HG03457 (cell line): Measurements from ENCODE around the gene TMEM86A.
A peak's percentile ranks its signal among the peaks of the same experiment; 100 is the strongest.
"Not testable (repeated sequence)": the region's sequence is repeated elsewhere in the genome, so short reads cannot be mapped to it uniquely, and the experiment has no call there.

Experiments
- ATAC-seq: cut with Tn5 transposase; IDR thresholded peaks from one replicate; pipeline ENCODE4 v1.9.1; 2021; ENCODE audit warnings: moderate number of reproducible peaks; ENCODE audit not compliant: unreplicated experiment

Gene TMEM86A

GRCh38 chr11:18698341-18699268 lies at the start of gene TMEM86A:
Gene TMEM86A, plus strand, starts transcription at chr11:18698779. Its CDS starts 108 bp downstream, at chr11:18698887.
- peak; percentile 80 for ATAC-seq

DNA sequence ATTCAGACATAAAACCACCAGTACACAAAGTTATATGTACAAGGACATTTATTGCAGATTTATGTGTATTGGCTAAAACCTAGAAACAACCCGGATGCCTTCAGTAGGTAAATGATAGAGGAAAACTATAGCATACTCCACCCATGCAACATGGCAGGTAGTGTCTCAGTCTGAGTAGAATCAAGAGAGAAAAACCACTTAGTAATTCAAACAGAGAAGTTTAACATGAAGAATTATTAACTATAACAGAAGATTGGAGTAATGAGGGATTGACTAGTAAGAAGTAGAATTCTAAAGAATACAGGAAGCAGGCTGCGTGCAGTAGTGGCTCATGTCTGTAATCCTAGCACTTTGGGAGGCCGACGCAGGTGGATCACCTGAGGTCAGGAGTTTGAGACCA lies 48.2 kb upstream of the TMEM86A start:
- ATAC-seq: peak; percentile 52

- peak; percentile 64 for ATAC-seq
Measured at GRCh38 chr11:18650859-18651557, 47.6 kb upstream of the TMEM86A start.

GRCh38 chr11:18657673-18658072 lies 40.9 kb upstream of the TMEM86A start:
- no peak for ATAC-seq

DNA sequence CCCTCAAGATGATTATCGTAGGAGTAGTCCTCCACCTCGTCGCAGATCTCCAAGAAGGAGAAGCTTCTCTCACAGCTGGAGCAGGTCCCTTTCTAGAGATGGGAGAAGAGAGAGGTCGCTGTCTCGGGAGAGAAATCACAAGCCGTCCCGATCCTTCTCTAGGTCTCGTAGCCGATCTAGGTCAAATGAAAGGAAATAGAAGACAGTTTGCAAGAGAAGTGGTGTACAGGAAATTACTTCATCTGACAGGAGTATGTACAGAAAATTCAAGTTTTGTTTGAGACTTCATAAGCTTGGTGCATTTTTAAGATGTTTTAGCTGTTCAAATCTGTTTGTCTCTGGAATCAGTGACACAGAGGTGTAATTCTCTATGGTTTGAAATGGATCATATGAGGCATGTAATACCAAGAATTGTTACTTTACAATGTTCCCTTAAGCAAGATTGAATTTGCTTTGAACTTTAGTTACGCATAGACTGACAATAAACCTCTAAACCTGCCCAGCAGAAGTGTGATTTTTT lies 33.2 kb upstream of the TMEM86A start:
- not testable (repeated sequence) for ATAC-seq

DNA sequence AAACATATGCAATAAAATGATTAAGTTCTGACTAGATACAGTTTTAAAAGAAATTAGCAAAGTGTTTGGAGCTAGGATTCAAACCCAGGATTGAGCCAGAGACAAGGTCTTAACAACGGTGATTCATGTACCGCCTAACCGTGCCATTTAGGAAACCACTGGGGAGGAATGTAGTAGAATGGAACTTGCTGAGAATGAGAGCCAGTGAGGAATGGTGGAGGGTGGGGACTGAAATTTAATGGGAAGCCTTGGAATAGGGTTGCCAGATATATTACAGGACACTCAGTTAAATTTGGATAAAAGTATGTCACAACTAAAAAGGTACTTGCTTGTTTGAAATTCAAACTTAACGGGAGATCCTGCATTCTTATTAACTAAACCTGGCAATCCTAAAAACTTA lies 30.4 kb upstream of the TMEM86A start:
- ATAC-seq: no peak

DNA sequence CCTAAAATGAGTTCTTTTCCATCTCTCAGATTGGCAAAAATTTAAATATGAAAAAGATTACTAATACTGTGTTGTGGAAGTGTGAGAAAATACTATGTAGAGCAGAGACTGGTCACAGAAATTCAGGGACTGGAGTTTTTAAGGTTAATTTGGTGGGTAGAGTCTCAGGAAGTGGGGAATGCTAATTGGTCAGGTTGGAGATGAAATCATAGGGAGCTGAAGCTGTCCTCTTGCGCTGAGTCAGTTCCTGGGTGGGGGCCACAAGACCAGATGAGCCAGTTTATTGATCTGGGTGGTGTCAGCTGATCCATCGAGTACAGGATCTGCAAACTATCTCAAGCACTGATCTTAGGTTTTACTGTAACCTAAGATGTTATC lies 29.4 kb upstream of the TMEM86A start:
- no peak for ATAC-seq

- no peak for ATAC-seq
Measured at GRCh38 chr11:18669711-18670110, 28.9 kb upstream of the TMEM86A start.

- no peak for ATAC-seq
Measured at GRCh38 chr11:18671246-18671645, 27.3 kb upstream of the TMEM86A start.

DNA sequence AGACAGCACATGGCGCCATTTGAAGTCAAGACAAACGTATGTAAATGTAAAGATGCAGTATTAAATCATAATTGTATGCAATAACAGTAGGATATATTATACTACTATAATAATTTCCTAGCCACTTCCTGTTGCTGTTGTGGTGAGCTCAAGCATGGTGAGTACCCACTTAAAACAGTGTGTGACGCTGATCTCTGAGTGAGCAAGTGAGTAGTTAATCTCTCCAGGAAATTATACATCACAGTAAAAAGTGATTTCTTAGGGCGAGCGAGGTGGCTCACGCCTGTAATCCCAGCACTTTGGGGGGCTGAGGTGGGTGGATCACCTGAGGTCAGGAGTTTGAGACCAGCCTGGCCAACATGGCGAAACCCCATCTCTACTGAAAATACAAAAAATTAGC lies 26.4 kb upstream of the TMEM86A start:
- not testable (repeated sequence) for ATAC-seq

GRCh38 chr11:18676803-18677202 lies 21.8 kb upstream of the TMEM86A start:
- no peak for ATAC-seq

GRCh38 chr11:18677560-18677959 lies 21.0 kb upstream of the TMEM86A start:
- ATAC-seq: no peak

DNA sequence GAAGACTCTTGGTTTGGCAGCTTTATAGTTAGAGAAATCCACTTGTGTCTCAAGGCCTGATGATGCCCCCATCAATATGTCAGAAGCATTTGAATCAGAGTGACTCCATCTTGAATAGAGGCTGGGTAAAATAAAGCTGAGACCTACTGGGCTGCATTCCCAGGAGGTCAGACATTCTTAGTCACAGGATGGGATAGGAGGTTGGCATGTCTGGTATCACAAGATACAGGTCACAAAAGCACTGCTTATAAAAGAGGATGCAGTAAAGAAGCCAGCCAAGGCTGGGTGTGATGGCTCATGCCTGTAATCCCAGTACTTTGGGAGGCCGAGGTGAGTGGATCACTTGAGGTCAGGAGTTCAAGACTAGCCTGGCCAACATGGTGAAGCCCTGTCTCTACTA lies 16.6 kb upstream of the TMEM86A start:
- not testable (repeated sequence) for ATAC-seq

DNA sequence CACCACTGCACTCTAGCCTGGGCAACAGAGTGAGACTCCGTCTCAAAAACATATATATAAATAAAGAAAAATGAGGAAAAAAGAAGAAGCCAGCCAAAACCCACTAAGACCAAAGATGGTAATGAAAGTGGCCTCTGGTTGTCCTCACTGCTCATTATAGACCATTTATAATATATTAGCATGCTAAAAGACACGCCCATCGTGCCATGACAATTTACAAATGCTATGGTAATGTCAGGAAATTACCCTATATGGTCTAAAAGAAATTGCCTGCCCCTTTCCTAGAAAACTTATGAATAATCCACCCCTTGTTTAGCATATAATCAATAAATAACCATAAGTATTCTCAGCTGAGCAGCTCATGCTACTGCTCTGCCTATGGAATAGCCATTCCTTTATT lies 16.1 kb upstream of the TMEM86A start:
- ATAC-seq: no peak

DNA sequence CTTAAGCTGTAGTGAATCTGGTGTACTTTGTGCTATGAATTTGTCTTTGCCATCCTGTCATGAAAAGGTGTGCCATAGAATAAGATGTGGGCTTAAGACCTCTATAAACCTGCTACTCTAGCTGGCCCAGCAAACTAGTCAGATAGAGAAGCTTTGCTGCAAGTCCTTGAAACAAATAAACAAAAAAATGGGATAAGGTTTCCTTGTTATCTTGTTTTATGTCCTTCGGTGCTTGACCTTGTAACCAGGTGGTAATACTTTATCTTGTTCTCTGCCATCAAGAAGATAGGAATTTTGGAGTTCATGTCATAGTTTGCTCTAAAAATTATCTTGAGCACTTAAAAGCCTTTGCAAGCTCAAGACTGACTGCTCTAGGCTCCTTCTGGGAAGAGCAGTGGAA lies 14.3 kb upstream of the TMEM86A start:
- no peak for ATAC-seq

DNA sequence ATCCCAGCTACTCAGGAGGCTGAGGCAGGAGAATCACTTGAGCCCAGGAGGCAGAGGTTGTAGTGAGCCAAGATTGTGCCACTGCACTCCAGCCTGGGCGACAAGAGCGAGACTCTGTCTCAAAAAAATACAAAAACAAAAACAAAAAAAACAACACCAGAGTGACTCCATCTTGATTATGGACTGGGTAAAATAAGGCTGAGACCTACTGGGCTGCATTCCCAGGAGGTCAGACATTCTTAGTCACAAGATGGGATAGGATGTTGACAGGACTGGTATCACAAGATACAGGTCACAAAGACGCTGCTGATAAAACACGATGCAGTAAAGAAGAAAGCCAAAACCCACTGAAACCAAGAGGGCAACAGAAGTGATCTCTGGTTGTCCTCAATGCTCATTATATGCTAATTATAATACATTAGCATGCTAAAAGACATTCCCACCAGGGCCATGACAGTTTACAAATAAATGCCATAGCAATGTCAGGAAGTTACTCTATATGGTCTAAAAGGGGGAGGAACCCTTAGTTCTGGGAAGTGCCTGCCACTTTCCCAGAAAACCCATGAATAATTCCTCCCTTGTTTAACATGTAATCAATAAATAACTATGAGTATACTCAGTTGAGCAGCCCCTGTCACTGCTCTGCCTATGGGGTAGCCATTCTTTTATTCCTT lies 7.0 kb upstream of the TMEM86A start:
- not testable (repeated sequence) for ATAC-seq

DNA sequence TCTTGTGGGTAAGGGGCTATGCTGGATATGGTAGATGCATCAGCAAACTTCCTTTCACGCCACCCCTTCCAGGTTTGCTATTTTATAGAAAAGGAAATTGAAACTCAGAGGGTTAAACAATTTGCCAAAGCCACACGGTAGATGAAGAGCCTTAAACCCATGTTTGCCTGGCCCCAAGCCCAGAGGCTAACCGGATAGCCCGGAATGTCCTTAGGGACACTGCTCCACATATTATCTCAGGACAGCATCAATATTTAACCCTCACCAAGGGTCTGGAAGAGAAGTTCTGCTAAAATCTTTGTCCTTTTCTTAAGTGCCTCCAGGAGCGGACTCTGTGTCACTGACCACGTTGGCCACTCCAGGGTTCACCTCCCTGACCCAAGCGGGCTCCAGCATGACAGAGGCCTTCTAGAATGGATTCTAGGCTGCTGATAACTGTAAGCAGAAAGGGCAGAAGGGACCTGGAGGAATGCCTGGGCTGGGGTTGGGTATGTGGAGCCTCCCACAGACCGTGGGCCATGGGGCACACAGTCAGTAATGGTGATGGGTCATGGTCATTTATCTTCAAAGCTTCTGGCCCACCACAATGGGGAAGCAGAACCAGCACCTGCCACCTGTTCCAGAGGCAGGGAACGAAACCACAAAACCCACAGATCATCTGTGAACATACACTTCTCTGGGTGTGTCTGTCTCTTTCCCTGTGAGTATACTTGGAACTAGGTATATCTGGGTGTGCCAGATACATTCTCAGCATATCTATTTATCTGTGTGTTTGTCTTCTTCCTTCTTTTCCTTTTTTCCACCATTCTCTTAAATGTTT lies 5.4 kb upstream of the TMEM86A start:
- ATAC-seq: no peak

GRCh38 chr11:18696638-18697225 lies 1.8 kb upstream of the TMEM86A start:
- no peak for ATAC-seq

GRCh38 chr11:18697576-18697975 lies 1.0 kb upstream of the TMEM86A start:
- no peak for ATAC-seq

DNA sequence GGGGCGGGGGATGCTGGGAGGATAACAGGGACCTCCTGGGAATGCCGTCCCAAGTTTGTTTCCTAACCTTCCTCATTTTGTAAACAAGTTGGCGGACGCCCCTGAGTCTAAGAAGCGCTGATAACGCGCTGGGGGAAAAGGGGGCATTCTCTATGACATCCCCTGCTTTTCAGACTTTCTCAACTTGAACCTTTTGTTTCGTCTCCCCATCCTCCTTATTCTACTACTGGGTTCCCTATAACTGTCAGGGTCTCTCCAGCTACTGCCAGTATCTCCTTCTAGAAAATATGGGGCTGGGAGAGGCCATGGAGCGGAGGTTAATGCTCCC lies 654 bp downstream of the TMEM86A start:
- ATAC-seq: no peak
